GM23338 (cell line): ENCODE measurements around the gene VTCN1. TPM values are rescaled to one million over a fixed set of nuclear protein-coding genes. Genes with fewer than 3 reads are reported as not detected.

Experiments
- ATAC-seq: fragments of 200-7000 bp; cut with Tn5 transposase; 3 replicates; pipeline ENCODE4 v1.9.1; 2020
- DNase-seq: peaks from one replicate; pipeline ENCODE4 v3.0.0-alpha.2; 2015; ENCODE audit warnings: low spot score
- H2AFZ ChIP-seq: fragments of 200-600 bp; sonication (generic); 2 replicates; pipeline ENCODE4 v1.8.0; 2016; ENCODE audit warnings: antibody characterized with exemption, mild to moderate bottlenecking, moderate library complexity
- H3F3A ChIP-seq: fragments of 200-600 bp; sonication (generic); replicated peaks from 2 replicates; pipeline ENCODE4 v1.8.0; 2017; ENCODE audit warnings: antibody characterized with exemption, mixed run types, low read depth
- H3K27ac ChIP-seq: fragments of 200-600 bp; sonication (generic); 2 replicates; pipeline ENCODE4 v1.6.1; 2016; ENCODE audit warnings: low read depth
- H3K27me3 ChIP-seq: fragments of 200-600 bp; sonication (generic); 2 replicates; pipeline ENCODE4 v1.8.0; 2016; ENCODE audit warnings: mild to moderate bottlenecking, mixed run types, moderate library complexity; ENCODE audit not compliant: insufficient read depth
- H3K36me3 ChIP-seq: fragments of 200-600 bp; sonication (generic); 2 replicates; pipeline ENCODE4 v1.8.0; 2016; ENCODE audit warnings: mild to moderate bottlenecking; ENCODE audit not compliant: insufficient read depth
- H3K4me1 ChIP-seq: fragments of 200-600 bp; sonication (generic); 2 replicates; pipeline ENCODE4 v1.8.0; 2016; ENCODE audit warnings: mild to moderate bottlenecking, moderate library complexity; ENCODE audit not compliant: insufficient read depth
- H3K4me2 ChIP-seq: fragments of 200-600 bp; sonication (generic); 2 replicates; pipeline ENCODE4 v1.7.1; 2017; ENCODE audit warnings: mixed run types
- H3K4me3 ChIP-seq: fragments of 200-600 bp; sonication (generic); 2 replicates; pipeline ENCODE4 v1.6.1; 2016; ENCODE audit warnings: mixed run types
- H3K79me2 ChIP-seq: fragments of 200-600 bp; sonication (generic); replicated peaks from 2 replicates; pipeline ENCODE4 v1.8.0; 2017; ENCODE audit warnings: mild to moderate bottlenecking; ENCODE audit not compliant: insufficient read depth
- H3K9me2 ChIP-seq: fragments of 200-600 bp; sonication (generic); 2 replicates; pipeline ENCODE4 v1.8.0; 2017; ENCODE audit not compliant: insufficient read depth
- H4K20me1 ChIP-seq: fragments of 200-600 bp; sonication (generic); replicated peaks from 2 replicates; pipeline ENCODE4 v1.8.0; 2017; ENCODE audit warnings: mild to moderate bottlenecking; ENCODE audit not compliant: insufficient read depth
- H3K27ac Mint-ChIP-seq: 2 replicates; pipeline ENCODE4 v1.8.0; 2020; ENCODE audit warnings: inconsistent platforms, mild to moderate bottlenecking, moderate library complexity, mixed read lengths
- H3K27me3 Mint-ChIP-seq: 3 replicates; pipeline ENCODE4 v1.8.0; 2022; ENCODE audit warnings: low read depth, mild to moderate bottlenecking, moderate library complexity, mixed read lengths, inconsistent platforms; ENCODE audit not compliant: insufficient read depth, poor library complexity
- H3K36me3 Mint-ChIP-seq: 3 replicates; pipeline ENCODE4 v1.8.0; 2021; ENCODE audit warnings: low read depth, mild to moderate bottlenecking, inconsistent platforms, moderate library complexity, mixed read lengths
- H3K4me1 Mint-ChIP-seq: 3 replicates; pipeline ENCODE4 v1.8.0; 2020; ENCODE audit warnings: mild to moderate bottlenecking, inconsistent platforms, mixed read lengths
- H3K4me3 Mint-ChIP-seq: 3 replicates; pipeline ENCODE4 v1.8.0; 2021; ENCODE audit warnings: moderate library complexity, mild to moderate bottlenecking, inconsistent platforms, mixed read lengths
- H3K9me3 Mint-ChIP-seq: 3 replicates; pipeline ENCODE4 v1.8.0; 2020; ENCODE audit warnings: moderate library complexity, mild to moderate bottlenecking, inconsistent platforms, mixed read lengths
- CREB1 ChIP-seq: fragments of 250-450 bp; sonication (Bioruptor Pico); IDR thresholded peaks from 2 replicates; pipeline ENCODE4 v1.5.0; 2020; ENCODE audit warnings: low read depth, mild to moderate bottlenecking, moderate library complexity
- ETS1 ChIP-seq: IDR thresholded peaks from 2 replicates; pipeline ENCODE4 v1.6.1; 2016; ENCODE audit warnings: antibody characterized with exemption
- JUNB ChIP-seq: IDR thresholded peaks from one replicate; pipeline ENCODE4 v1.6.1; 2016; ENCODE audit warnings: antibody characterized with exemption; ENCODE audit not compliant: unreplicated experiment
- REST ChIP-seq: IDR thresholded peaks from one replicate; pipeline ENCODE4 v1.6.1; 2018; ENCODE audit warnings: antibody characterized with exemption; ENCODE audit not compliant: unreplicated experiment
- ZNF114 ChIP-seq: fragments of 250-450 bp; sonication (Bioruptor Pico); IDR thresholded peaks from 2 replicates; pipeline ENCODE4 v1.5.0; 2020; ENCODE audit warnings: mild to moderate bottlenecking, moderate library complexity
- ZNF462 ChIP-seq: fragments of 250-450 bp; sonication (Bioruptor Pico); IDR thresholded peaks from 2 replicates; pipeline ENCODE4 v1.5.0; 2020; ENCODE audit warnings: mild to moderate bottlenecking, moderate library complexity
- polyA plus RNA-seq: library from polyadenylated mRNA; unstranded; fragments of >200 nt; fragmentation: Nextera tagmentation; extraction: Ambion mirVana; gene quantifications from 2 replicates; pipeline ENCODE4 v1.2.1, GENCODE V29; 2016
- total RNA-seq: library from RNA; depleted of rRNA; stranded (reverse); fragments of >200 nt; shearing (Covaris generic); gene quantifications from 2 replicates; pipeline ENCODE4 v1.2.3, GENCODE V29; 2014

VTCN1 gene
- total and polyA plus RNA-seq, 2 experiments from 2014 or later: not detected

- no peak for TF ChIP-seq REST
These were observed 6.0 kb upstream of the VTCN1 start (continued) for GRCh38 chr1:117216718-117217117.

- Histone ChIP-seq H4K20me1 (no peaks in the 10 kb centered on the region), H3F3A (no peaks in the 10 kb centered on the region), H2AFZ (no peak overlapping the region), H3K4me3 (no peak overlapping the region), H3K9me2 (no peaks in the 10 kb centered on the region), H3K4me1 (no peaks in the 10 kb centered on the region), H3K4me2 (no peak overlapping the region), H3K36me3 (no peaks in the 10 kb centered on the region), H3K27me3 (no peaks in the 10 kb centered on the region), H3K79me2 (no peaks in the 10 kb centered on the region), H3K27ac (no peak overlapping the region)
- Mint-ChIP-seq H3K27me3 (peaks cover 2% of the 10 kb centered on the region), H3K4me3 (no peak overlapping the region), H3K9me3 (peaks cover 46% of the 10 kb centered on the region), H3K27ac (no peak overlapping the region), H3K4me1 (no peaks in the 10 kb centered on the region), H3K36me3 (peaks cover 30% of the 10 kb centered on the region)
- DNase-seq (no peak), ATAC-seq (no peak)
- TF ChIP-seq ZNF114 (no peak), CREB1 (no peak)
These were observed 5.2 kb upstream of the VTCN1 start for GRCh38 chr1:117215733-117216462.

GRCh38 chr1:117215019-117215418 lies 4.3 kb upstream of the VTCN1 start:
- Histone ChIP-seq H3K4me3 (no peak overlapping the region), H3F3A (no peaks in the 10 kb centered on the region), H3K27me3 (no peaks in the 10 kb centered on the region), H3K79me2 (no peaks in the 10 kb centered on the region), H3K4me2 (no peak overlapping the region), H3K36me3 (no peaks in the 10 kb centered on the region), H3K9me2 (no peaks in the 10 kb centered on the region), H3K27ac (no peak overlapping the region), H3K4me1 (no peaks in the 10 kb centered on the region), H2AFZ (no peak overlapping the region), H4K20me1 (no peaks in the 10 kb centered on the region)
- Mint-ChIP-seq H3K4me3 (no peak overlapping the region), H3K27ac (no peak overlapping the region), H3K9me3 (peaks cover 39% of the 10 kb centered on the region), H3K36me3 (peaks cover 30% of the 10 kb centered on the region), H3K4me1 (no peaks in the 10 kb centered on the region), H3K27me3 (peaks cover 4% of the 10 kb centered on the region)
- no peak for DNase-seq
- ATAC-seq: no peak
- TF ChIP-seq ETS1 (no peak), CREB1 (no peak), ZNF462 (CRISPR knock-in tag) (no peak), JUNB (no peak)
